Urothelium cell line (cell line): ENCODE measurements around the gene ULK4.

Source experiments
- DNase-seq: peaks from one replicate; pipeline ENCODE4 v3.0.0; 2011; ENCODE audit warnings: low spot score, mixed read lengths
- FAIRE-seq: peaks from 2 replicates; lab custom pipeline; 2011; peaks lifted over from hg19 to GRCh38; lab: Jason Lieb, UNC

The ULK4 gene

DNA sequence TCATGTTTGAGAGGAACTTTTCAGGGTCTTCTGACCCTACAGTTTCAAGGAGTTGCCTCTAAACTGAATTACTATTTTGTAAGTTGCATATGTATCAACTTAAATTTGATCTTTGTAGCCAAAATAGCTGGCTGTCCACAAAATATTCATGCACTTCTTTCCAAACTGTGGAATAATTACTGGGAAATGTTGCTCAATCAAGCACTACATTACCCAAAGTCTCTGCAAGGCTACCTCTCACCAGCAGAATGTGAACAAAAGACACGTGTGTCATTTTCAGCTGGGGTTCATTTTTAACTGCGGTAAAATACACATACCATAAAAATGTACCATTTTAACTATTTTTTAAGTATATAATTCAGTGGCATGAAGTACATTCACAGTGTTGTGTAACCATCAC is 442.2 kb downstream of the ULK4 start:
- DNase-seq: no peak
- FAIRE-seq: no peak

DNA sequence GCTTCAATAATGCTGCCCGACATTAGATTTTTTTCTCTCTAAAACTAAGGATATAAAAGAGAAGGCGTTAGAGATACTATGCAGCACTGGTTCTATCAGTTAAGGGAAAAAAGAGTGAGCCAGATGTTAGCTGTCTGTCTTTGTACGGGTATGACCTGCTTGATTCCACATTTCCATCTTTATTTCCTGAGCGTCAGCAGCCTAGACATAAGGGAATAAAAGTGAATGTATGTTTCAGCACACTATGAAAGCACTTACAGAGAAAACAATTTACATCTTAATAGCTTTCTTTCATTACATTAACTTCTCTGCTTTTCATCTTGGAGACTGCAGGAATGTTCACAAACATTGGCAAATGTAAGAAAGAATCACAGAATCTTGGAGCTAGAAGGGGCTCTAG is 443.3 kb downstream of the ULK4 start:
- FAIRE-seq (no peak), DNase-seq (no peak)

DNA sequence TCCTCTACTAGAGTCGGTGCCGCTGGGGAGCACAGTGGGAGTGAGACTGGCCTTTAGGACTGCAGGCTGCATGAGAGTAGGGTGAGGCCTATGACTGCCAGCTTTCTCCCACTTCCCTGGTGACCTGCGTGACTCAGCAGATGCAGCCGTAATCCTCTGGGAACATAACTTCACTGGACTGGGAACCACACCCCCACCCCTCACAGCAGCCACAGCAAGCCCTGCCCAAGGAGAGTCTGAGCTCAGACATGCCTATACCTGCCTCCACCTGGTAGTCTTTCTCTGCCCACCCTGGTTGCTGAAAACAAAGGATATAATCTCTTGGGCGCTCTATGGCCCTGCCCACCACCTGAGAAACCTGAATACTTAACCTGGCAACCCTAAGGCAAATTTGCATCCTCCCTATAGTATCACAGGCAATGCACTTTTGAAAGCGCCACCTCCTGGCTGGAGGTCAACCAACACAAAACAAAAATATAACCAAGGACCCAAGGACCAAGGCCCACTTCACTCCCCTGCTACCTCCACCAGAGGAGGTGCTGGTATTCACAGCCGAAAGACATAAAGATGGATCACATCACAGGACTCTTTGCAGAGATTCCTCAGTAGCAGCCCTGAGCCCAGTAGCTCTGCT is 453.7 kb downstream of the ULK4 start:
- DNase-seq (no peak), FAIRE-seq (no peak)

DNA sequence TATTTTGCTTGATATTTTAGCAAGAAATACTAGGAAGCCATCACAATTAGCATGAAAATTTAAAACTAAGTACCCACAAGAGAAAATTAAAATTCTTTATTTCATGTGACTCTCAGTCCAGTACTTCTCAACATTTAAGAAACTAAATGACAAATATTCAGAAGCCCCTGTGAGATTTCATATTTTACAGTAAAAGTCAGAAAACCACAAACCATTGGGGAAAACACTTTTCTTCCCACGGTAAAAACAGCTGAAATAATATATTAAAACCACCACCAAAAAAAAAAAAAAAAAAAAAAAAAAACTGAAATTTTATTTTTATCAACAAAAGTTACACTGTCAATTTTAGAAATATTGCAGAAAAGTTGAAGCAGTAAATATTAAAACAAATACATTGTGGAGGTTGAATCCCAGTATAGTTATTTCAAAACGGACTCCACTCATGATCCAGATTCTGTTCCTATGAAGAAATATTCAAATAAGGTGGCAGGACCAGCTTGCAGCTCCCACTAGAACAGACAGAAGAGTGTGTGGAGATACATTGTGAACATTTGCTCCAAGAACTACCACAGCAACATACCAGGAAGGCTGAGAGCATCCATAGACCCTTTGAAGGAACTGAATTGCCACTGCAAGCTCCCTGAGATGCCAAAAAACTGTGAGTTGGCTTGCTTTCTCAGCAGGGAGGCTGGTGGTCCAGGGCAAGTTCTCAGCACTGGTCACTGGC is 454.4 kb downstream of the ULK4 start:
- DNase-seq (no peak), FAIRE-seq (no peak)

DNA sequence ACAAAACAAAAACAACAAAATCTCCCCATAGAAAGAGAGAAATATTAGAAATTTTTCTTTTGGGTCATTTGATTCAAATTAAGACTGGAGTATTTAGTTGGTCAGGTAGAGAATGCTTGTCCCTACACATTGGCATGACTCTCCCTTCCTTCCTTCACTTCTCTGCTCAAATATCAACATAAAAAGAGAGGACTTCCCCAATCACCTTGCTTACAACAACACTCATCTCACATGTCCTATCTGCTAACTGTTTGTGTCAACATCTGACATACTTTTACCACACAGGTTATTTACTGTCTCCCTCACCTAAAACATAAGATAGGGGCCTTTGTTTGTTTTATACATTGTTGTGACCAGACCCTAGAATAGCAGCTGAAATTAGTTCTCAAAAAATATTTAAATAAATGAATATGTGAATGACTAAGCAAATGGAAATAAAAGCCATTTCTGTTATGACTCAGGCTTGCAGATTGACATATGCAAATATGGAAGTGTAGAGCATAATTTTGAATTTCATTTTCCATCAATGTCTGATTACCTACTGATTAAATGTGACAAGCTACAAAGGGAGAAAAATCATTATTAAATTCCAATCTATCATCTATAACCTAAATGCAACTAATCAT is 457.8 kb downstream of the ULK4 start:
- no peak for FAIRE-seq
- DNase-seq: no peak

DNA sequence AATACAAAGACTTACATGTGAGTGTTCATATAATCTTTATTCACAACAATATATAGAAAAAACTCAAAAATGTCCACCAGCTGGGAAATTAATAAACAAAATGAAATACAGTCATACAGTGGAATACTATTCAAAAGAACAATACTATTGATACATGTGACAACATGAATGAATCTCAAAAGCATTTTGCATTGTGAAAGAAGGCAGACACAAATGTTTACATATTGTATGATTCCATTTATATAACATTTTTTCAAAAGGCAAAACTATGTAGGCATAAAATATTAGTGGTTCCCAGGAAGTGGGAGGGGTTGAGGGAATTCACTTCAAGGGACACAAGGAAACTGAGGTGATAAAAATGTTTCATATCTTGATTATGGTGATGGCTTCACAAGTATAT is 459.4 kb downstream of the ULK4 start:
- FAIRE-seq: no peak
- no peak for DNase-seq

DNA sequence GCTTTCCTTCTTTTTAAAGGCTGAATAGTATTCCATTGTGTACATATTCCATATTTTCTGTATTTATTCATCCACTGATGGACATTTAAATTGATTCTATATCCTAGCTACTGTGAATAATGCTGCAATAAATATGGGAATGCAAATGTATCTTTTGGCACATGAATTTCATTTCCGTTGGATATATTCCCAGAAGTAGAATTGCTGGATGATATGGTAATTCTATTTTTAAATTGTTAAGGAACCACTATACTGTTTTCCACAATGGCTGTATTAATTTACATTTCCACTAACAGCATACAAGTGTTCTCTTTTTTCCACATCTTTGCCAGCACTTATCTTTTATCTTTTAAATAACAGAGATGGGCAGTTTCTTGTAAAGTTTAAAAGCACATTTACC is 459.9 kb downstream of the ULK4 start:
- FAIRE-seq (no peak), DNase-seq (no peak)

DNA sequence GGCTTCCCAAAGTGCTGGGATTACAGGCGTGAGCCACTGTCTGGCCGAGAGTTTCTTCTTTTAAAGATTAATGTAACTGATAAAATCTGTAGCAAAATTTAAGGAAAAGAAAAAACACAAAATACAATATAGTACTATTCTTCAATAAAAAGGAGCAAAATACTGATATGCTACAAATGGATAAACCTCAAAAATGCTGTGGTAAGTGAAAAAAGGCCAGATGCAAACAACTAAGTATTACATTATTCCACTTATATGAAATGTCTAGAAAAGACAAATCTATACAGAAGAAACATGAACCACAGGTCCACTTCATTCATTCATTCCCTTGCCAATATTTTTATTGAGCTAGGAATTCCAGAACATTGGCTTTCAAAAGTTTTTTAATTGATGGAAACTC is 463.1 kb downstream of the ULK4 start:
- no peak for FAIRE-seq

DNA sequence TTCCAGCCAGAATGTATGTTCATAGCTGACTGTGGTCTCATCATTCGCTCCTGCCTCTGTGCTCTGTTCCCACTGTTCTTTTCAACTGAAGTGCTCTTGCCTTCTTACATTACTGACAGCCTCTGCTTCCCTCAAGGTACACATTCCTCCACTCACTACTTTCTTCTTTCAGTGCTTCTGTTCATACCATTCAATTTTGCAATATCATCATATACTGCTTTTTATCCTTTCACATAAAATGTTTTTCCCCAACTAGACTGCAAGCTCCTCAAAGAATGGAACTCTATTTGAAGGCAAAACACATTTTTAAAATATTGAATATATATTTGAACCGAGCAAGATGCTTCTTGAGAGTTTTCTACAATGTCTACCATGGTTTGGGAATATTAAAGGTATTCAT is 471.5 kb downstream of the ULK4 start:
- DNase-seq (no peak), FAIRE-seq (no peak)

More for the DNA sequence above, 463.1 kb downstream of the ULK4 start:
- DNase-seq: no peak

DNA sequence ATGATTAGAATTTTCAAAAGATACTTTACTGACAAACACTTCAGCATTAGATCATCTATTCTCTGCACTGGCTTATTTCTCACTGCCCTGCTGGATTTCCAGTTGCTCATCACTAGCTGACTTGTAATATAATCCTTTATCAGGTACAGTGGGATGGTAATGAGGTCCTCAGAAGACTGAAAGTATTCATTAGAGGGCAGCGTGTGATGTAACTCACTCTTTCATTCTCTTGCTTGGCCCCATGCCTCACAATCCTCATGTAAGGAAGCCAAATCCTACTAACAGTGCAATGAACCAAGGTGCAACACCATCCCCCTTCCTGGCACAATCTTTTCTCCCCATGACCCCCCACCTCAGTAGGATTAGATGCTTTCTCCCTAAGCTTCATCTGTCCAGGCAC is 472.7 kb downstream of the ULK4 start:
- FAIRE-seq (no peak), DNase-seq (no peak)

DNA sequence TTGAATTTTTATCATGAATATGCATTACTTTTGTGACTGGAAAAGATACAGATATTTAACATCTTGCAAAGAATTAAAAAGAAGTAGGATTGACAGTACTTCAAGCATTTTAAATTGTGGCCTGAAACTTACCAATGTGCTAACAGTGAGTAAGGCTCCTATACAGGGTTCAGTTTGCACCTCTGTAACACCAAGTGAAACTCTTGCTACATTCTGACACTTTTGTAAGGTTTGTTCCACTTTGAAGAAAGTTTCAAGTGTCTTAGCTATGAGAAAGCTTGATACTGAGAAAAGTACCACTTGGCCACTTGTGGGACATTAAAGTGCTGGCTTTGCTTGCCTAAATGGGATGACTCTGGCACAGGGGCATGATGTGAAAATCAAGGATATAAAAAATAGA is 473.4 kb downstream of the ULK4 start:
- FAIRE-seq (no peak), DNase-seq (no peak)

DNA sequence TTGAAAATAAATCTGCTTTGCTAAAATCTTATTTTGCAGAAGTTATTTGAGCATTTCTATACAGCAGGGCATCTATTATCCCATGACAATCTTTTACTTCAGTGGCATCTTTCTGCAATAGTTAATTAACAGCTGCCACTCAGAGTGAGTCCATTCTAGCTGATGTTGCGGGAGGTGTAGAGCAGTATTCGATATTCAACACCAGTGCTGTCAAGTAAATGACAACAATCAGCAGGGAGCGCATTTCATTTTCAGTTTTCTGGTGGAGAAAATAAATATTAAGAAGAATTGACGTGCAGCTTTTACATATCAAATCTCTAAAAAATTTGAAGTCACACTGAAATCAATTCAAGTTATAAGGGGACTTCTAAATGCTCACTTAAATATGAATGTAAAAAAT is 476.4 kb downstream of the ULK4 start:
- DNase-seq (no peak), FAIRE-seq (no peak)

DNA sequence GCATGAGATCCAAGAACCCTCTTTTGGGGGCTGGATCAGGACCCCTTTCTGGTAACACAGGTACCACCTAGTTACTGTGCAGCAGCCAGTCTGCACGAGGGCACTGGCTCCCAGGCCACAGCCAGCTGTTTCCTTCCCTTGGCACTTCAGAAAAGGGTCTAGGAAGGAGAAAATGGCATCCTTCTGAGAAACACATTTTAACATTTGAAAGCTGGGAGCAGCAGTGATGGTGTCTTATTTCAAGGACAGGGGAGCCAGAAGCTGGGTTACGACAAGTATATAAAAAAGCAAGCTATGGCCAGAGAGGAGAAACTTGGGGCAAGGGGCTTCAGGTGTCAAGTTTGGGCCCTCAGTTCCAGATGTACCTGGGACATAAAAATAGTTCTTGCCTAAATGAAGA is 479.8 kb downstream of the ULK4 start:
- FAIRE-seq (no peak), DNase-seq (no peak)

DNA sequence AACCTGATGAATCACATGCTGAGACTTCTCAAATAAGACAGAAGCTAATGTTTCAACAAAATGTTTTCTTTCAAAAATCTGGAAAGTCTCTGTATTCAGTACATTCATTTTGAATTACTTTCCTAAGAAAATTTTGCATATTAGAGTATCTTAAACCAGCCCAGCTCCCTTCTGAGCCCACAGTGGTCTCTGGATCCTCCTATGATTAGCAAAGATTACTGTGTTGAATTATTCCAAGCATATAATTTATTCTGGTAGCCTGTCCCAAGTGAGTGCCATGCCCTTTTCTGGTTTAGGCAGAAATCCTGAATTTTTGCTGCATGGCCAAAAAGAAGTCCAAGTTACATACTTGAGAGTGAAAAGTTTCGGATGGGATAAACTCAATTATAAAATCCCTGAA is 483.6 kb downstream of the ULK4 start:
- FAIRE-seq (no peak), DNase-seq (no peak)

DNA sequence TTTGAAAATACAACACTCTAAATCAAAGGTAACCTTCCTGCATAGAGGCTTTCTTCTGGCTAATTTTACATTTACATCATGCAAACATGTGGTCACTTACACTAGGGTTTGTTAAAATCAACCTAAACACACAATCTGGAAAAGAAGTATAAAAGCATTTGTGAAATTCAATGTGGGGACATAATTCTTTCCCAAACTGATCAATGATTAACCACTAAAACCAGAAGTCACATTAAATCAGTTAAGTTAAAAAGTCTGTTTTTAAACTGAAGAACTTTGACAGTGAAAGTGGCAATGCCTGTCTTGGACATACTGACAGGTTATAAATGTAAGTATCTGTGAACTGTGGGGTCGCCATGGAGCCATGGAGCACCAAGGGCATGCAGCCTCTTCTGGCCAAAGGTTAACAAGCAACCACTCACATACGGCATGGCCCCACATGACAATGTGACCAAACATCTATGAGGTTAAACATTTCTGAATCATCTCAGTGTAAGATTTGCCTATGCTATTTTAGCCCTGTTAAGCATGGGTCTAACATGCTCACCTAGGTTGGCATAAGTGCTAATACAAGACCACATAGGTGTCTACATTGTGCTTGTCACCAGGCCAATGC is 484.4 kb downstream of the ULK4 start:
- no peak for DNase-seq
- no peak for FAIRE-seq

DNA sequence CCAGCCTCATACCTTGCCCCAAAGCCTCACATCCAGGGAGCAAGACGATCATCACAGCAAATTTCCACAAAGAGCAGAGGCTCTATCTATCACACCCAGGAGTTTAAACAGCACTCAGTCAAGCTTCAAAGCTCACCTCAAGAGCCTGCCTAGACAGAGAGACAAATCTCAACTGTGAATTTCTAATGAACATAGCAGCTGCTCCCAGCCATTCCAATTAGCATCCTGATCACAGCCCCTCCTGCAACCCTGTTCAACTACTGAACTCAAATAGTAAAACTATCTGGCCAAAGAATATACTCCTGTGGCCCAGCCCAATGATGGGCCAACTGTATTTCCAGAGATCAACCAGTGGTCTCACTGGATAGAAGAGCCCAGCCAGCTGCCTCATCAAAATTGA is 492.8 kb downstream of the ULK4 start:
- DNase-seq (no peak), FAIRE-seq (no peak)

DNA sequence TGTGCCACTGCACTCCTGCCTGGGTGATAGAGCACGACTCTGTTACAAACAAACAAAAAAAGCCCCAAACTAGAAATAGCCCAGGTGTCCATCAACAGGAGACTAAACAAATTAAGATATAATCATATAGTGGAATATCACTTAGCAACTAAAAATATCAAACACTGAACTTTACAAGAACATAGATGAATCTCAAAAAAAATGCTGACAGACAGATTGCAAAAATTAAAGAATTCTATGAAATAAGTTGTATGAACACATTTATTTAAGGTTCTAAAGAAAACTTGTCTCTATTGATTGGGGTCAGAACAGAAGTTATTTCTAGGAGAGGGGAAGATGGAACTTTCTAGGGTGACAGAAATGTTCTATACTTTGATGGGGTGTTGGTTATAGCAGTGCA is 494.4 kb downstream of the ULK4 start:
- FAIRE-seq: no peak
- DNase-seq: no peak

DNA sequence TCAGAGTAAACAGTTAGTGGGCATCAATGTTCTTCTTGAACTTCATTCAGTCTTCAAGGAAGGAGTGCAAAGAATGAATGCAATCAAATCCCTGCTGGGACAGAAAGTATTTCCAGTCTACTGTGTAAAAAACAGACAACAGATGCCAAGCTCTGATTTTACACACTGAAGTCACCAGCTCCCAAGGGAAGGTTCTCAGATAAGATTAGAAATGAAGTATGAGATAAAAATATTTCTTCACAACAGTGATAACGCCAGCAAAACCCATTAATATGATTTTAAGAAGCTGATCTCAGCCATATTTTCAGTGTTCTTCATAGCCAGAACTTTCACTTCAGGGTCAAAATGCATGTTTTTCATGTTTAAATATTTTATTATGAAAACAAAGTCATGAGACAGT is 497.0 kb downstream of the ULK4 start:
- no peak for DNase-seq
- FAIRE-seq: no peak

DNA sequence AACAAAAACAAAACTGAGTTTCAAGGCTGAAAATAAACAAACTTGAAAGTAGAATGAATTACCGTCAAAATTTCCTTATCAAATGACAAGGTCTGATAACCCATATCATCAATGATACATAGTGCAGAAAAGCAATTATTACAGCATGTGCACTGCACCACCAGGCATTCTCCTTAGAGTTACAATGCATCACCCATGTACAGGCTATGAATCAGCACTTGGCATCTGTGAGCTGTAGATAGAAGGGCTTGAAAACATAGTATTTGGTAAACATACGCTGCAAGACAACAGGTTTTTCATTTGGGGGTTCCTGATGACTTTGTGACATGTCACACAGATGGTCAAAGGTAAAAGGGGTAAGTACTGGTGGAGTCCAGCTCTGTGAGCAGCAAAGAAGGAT is 497.5 kb downstream of the ULK4 start:
- DNase-seq (no peak), FAIRE-seq (no peak)

DNA sequence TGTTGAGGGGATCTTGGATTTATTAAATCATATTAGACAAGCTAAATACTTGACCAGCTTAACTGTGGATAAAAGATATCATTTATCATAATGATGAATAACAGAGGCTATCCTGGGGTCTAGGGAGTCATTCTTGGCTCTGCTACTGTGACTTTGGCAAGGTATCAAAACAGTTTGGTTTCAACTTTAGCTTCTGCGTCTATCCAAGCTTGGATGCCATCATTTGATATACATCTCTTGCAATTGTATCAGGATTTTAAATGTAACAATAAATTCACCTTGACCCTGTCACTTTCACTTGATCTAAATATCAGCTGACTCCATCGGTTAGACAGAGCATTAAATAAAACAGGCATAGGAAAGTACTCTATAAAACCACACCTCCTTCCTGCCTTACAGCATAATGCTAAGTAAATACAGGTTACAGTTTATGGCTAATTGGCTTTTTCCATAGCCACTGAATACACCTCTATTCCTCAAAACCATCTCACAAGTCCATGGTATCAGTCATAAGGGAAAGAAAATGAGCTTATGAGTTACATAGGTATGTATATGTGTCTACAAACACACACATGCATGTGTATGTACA is 499.7 kb downstream of the ULK4 start:
- no peak for FAIRE-seq
- no peak for DNase-seq

DNA sequence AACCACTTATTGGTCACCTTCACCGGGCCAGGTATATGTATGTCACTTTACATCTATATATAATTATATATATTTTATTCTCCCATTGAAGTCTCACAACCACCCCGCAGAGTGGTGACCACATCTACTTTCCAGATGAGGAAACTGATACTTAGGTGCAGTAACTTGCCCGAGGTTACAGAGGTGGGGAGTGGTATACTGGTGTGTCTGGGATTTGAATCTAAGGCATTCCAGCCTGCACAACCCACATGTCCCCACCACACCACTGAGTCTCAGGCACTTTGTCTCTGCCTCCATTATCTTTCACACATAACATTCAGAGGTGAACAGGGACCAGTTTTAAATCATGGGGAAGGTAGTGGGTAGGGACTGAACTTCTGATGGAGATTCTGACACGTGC is 501.2 kb downstream of the ULK4 start:
- no peak for DNase-seq
- no peak for FAIRE-seq

DNA sequence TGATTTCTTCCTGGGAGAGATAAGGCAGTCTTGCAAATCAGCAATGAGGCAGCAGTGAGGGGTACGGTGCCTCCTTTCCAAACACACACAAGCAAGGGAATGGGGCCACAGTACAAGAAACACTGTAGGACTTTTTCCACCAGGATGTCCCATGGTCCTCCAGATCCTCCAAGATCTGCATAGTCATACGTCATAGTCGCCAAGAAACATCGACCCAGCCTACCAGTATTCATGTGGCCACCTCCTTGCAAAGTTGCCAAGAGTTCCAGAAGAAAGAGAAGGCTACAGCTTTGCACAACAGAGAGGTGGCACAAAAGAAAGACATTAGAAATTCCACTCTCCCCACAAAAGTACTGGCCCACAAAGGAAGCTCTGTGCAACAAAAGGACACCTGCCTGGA is 504.7 kb downstream of the ULK4 start:
- FAIRE-seq: no peak
- no peak for DNase-seq
